Subcutaneous abdominal adipose tissue (tissue), 5 donors: ENCODE results near the gene PLEKHG4B.

Experiments
- H3K27ac ChIP-seq: one replicate; pipeline ENCODE4 v1.7.0; 2013; ENCODE audit warnings: low read depth, mild to moderate bottlenecking, inconsistent platforms, low read length, moderate library complexity
- H3K27me3 ChIP-seq, 5 donors: one replicate each; pipeline ENCODE4 v1.7.0; 2013; ENCODE audit warnings: low read length in 5 of 5, inconsistent platforms in 1 of 5; ENCODE audit not compliant: control insufficient read depth in 5 of 5, insufficient read depth in 4 of 5
- H3K36me3 ChIP-seq, 5 donors: one replicate each; pipeline ENCODE4 v1.7.0; 2013; ENCODE audit warnings: low read length in 5 of 5; ENCODE audit not compliant: control insufficient read depth in 5 of 5, insufficient read depth in 5 of 5
- H3K4me1 ChIP-seq, 5 donors: one replicate each; pipeline ENCODE4 v1.7.0; 2013; ENCODE audit warnings: low read length in 5 of 5, mild to moderate bottlenecking in 3 of 5, moderate library complexity in 1 of 5; ENCODE audit not compliant: control insufficient read depth in 5 of 5, insufficient read depth in 5 of 5
- H3K4me3 ChIP-seq, 5 donors: one replicate each; pipeline ENCODE4 v1.7.0; 2013; ENCODE audit warnings: low read length in 5 of 5, low read depth in 1 of 5
- H3K9ac ChIP-seq, 5 donors: one replicate each; pipeline ENCODE4 v1.7.0; 2013; ENCODE audit warnings: low read length in 5 of 5, mild to moderate bottlenecking in 4 of 5, moderate library complexity in 3 of 5
- H3K9me3 ChIP-seq, 5 donors: one replicate each; pipeline ENCODE4 v1.7.0; 2013; ENCODE audit warnings: low read length in 5 of 5; ENCODE audit not compliant: control insufficient read depth in 5 of 5
- donor health status: healthy.
- donor health status: healthy.
- donor health status: healthy.
- donor health status: healthy.
- donor health status: healthy.

PLEKHG4B gene

DNA sequence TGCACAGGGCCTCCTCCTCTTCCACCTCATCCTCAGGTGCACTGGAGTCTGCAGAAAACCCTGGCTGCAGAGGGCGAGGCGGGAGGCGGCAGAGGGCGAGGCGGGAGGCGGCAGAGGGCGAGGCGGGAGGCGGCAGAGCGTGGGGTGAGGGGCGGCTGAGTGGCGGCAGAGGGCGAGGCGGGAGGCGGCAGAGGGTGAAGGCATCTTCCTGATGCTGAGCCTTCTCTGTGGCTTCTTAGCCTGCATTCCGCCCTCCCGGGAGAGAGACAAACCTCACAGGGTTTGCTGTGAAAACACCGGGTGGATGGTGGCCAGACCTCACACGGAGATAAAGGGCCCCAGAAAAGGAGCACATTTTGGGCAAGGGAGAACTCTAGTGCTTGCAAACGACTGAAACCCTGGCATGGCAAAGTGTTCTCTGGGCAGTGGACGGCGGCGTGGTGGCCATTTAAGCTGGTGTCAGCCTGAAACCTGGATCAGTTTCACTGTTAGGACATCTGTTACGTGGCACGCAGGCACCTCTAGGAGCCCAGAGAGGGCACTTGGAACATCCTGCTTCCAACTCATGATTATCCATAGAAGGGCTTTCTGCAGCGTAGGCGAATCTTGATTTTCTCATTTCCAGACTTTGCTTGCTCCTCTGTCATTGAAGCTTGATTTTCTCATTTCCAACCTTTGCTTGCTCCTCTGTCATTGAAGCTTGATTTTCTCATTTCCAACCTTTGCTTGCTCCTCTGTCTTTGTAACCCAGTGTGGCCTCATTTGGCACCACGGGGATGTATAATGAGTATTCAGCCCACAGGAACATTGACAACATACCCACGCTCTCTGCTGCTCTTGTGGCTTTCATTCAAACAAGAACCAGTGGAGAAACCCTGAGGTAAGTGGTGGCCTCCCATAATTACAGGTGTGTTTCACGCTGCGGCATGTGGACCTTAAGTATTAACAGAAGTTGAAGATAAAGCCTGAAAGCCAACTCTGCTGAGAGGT, 16.3 kb upstream of the PLEKHG4B start:
- Histone ChIP-seq H3K4me3 (no peak overlapping the region), H3K4me1 (no peaks in the 10 kb centered on the region), H3K27ac (no peak overlapping the region), H3K36me3 (no peaks in the 10 kb centered on the region), H3K27me3 (peaks cover 5 to 29% (median 20%) of the 10 kb centered on the region in 5 donors), H3K9ac (no peak overlapping the region), H3K9me3 (no peaks in the 10 kb centered on the region)

DNA sequence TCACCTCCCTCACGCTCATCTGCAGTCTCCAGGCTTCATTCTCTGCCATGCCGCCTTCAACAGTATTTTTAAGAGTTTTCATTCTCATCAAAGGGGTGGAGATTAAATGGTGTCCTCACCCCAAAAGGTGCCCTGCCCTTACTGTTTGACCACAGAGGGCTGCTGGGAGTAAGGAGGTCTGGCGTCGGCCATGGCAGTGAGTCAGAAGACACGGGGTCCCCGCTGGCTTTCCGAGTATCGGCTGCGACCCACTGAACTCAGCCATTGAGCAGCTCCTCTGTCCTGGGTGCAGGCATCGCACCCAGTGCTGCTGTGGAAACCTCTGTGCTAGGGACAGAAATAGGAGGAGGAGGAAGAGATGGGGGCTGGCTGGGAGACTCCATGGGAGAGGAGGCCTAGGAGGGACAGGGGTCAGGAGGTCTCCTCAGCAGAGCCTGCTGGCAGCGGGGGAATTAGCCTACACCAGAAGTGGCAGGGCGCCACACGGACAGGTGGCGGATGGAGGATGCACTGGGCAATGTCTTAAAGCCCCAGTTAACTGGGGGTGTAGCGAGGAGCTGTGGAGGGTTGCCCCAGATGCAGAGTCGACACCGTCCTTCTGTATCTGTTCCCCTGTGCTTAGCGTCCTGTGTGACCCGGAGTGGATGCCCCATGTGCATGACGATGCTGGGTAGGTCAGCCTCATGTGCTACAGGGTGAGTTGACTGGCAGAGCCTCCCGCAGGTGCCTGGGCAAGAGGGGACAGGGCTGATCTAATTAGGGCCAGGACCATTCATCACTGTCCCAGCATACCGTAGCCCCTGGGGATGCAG, 15.4 kb upstream of the PLEKHG4B start:
- H3K4me3 ChIP-seq: no peak overlapping the region
- H3K27me3 ChIP-seq: peaks cover 12 to 31% (median 21%) of the 10 kb centered on the region in 5 donors
- H3K9ac ChIP-seq: no peak overlapping the region
- no peaks in the 10 kb centered on the region for H3K4me1 ChIP-seq
- H3K9me3 ChIP-seq: no peaks in the 10 kb centered on the region
- no peak overlapping the region for H3K27ac ChIP-seq
- no peaks in the 10 kb centered on the region for H3K36me3 ChIP-seq

DNA sequence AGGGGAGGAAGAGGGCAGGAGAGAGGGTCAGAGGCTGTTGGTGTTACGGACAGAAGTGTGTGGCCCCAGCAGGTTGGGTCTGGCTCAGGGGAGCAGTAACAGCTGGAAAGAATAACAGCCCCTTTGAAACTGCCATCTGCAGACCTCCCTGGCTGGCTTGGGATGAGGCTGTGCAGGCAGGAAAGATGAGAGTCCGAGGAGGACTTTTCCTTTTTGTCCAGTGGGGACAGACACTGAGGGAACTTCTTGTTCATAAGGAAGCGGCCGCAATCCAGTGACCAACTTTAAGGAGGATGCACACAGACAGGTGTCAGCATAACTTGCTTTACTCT, 14.8 kb upstream of the PLEKHG4B start:
- Histone ChIP-seq H3K9ac (no peak overlapping the region), H3K9me3 (no peaks in the 10 kb centered on the region), H3K27ac (no peak overlapping the region), H3K4me1 (no peaks in the 10 kb centered on the region), H3K36me3 (no peaks in the 10 kb centered on the region), H3K27me3 (peaks cover 15 to 37% (median 26%) of the 10 kb centered on the region in 5 donors), H3K4me3 (no peak overlapping the region)

DNA sequence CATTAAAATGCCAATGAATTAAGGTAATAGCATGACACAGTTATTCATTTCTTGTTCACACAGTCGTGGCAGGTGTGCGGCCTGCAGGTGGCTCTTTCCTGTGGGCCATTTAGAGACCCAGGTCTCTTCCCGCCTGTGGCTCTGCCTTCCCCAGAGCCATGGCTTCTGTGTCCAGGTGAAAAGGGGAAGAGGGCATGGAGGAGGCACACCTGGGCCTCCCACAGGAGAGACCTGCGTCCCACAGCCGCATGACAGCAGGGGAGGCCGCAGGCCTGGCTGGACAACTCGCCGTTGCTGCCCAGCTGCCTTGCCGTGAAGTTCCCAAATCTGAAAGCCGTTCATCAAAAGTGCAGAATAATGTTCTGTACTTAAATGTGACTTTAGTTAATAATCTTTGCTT, 14.4 kb upstream of the PLEKHG4B start:
- Histone ChIP-seq H3K9me3 (no peaks in the 10 kb centered on the region), H3K27ac (no peak overlapping the region), H3K4me1 (no peaks in the 10 kb centered on the region), H3K27me3 (peaks cover 15 to 41% (median 28%) of the 10 kb centered on the region in 5 donors), H3K36me3 (no peaks in the 10 kb centered on the region), H3K4me3 (no peak overlapping the region), H3K9ac (no peak overlapping the region)

DNA sequence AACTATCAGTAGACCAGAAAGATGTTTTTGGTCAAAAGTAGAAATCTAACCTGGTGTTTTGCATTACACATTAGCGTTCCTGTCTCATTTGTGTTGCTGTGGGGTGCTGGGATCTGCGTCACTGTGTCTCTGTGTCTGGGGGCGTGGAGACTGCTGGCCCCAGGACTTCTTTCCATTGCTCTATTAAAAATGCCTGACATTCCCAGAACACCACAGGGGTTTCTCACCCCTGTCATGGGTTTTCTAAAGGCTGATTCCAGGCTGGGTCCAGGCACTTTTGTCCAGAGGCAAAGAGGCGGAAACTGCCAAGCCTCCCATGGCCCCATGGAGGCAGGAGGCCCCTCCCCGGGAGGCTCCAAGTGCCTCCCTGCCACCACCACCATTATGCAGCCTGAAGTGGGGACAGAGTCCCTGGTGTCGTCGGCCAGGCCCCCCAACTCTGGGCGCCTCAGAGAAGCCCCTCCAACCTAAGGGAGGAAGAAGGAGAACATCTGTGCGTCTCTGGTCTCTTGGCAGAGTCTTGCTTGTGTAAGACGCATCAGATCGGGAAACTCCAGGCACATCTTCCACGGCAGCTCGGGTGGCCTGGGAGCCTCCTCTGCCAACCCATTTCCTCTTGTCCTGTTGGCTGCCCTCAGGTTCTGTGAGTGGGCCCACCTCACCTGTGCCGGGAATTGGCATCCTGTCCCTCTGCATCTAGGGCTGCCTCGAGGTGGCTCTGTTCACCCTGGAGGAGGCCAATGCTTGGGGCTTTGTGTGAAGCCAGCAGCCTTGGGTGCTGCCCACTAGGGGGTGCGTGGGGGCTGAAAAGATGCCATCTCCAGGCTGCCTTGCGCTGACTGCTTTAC, 13.8 kb upstream of the PLEKHG4B start:
- no peak overlapping the region for H3K9ac ChIP-seq
- no peaks in the 10 kb centered on the region for H3K4me1 ChIP-seq
- no peaks in the 10 kb centered on the region for H3K9me3 ChIP-seq
- no peaks in the 10 kb centered on the region for H3K36me3 ChIP-seq
- no peak overlapping the region for H3K4me3 ChIP-seq
- no peak overlapping the region for H3K27ac ChIP-seq
- peaks cover 15 to 46% (median 28%) of the 10 kb centered on the region in 5 donors for H3K27me3 ChIP-seq

- Histone ChIP-seq H3K27ac (no peak overlapping the region), H3K27me3 (peaks cover 15 to 46% (median 28%) of the 10 kb centered on the region in 5 donors), H3K36me3 (no peaks in the 10 kb centered on the region), H3K4me1 (no peaks in the 10 kb centered on the region), H3K4me3 (no peak overlapping the region), H3K9ac (no peak overlapping the region), H3K9me3 (no peaks in the 10 kb centered on the region)
Measured at GRCh38 chr5:78805-79149, 13.2 kb upstream of the PLEKHG4B start.

DNA sequence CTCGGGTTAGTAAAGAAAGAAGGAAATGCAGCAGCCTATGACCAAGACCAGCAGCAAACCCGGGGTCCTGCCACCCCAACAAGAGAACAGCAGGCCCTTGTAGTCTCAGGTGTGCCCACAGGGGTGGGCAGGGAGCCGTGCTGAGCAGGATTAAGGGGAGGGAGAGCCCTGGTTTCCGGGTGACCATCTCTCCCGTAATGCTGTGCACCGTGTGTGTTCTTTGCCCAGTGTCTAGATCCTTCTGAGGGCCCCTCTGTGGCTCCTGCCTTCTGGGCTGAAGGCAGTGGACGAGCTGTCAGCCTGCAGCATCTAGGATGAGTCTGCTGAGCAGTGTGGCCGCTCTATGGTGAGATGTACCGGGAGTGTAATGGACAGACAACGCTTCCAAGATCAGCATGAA, 12.7 kb upstream of the PLEKHG4B start:
- Histone ChIP-seq H3K27me3 (peaks cover 15 to 46% (median 23%) of the 10 kb centered on the region in 5 donors), H3K27ac (no peak overlapping the region), H3K4me3 (no peak overlapping the region), H3K9me3 (no peaks in the 10 kb centered on the region), H3K4me1 (no peaks in the 10 kb centered on the region), H3K9ac (no peak overlapping the region), H3K36me3 (no peaks in the 10 kb centered on the region)

- Histone ChIP-seq H3K9me3 (no peaks in the 10 kb centered on the region), H3K4me3 (no peak overlapping the region), H3K4me1 (no peaks in the 10 kb centered on the region), H3K27me3 (peaks cover 10 to 42% (median 19%) of the 10 kb centered on the region in 5 donors), H3K27ac (no peak overlapping the region), H3K9ac (no peak overlapping the region), H3K36me3 (no peaks in the 10 kb centered on the region)
Measured at GRCh38 chr5:79821-80220, 12.1 kb upstream of the PLEKHG4B start.

- Histone ChIP-seq H3K27me3 (peaks cover 7 to 27% (median 18%) of the 10 kb centered on the region in 5 donors), H3K9me3 (no peaks in the 10 kb centered on the region), H3K36me3 (no peaks in the 10 kb centered on the region), H3K9ac (no peak overlapping the region), H3K27ac (no peak overlapping the region), H3K4me3 (no peak overlapping the region), H3K4me1 (no peaks in the 10 kb centered on the region)
Measured at GRCh38 chr5:81391-82021, 10.5 kb upstream of the PLEKHG4B start.
